Neural progenitor cell (in vitro differentiated cells): ENCODE measurements around the gene GALNT13.

Source experiments
- CTCF ChIP-seq: fragments of 200-600 bp; sonication (generic); IDR thresholded peaks from 2 replicates; pipeline ENCODE4 v1.5.1; 2017; ENCODE audit warnings: antibody characterized with exemption, mild to moderate bottlenecking
- EZH2 ChIP-seq: fragments of 200-600 bp; sonication (generic); IDR thresholded peaks from 2 replicates; pipeline ENCODE4 v1.6.1; 2017; ENCODE audit warnings: antibody characterized with exemption, mild to moderate bottlenecking, moderate library complexity

- no peak for TF ChIP-seq EZH2
- TF ChIP-seq CTCF, result no peak
Measured at GRCh38 chr2:154264024-154264423, 392.3 kb downstream of the GALNT13 start.
